ENCODE data around the gene VGF.
"Not testable (repeated sequence)": the region's sequence is repeated elsewhere in the genome, so short reads cannot be mapped to it uniquely, and the experiment has no call there.

Gene VGF

DNA sequence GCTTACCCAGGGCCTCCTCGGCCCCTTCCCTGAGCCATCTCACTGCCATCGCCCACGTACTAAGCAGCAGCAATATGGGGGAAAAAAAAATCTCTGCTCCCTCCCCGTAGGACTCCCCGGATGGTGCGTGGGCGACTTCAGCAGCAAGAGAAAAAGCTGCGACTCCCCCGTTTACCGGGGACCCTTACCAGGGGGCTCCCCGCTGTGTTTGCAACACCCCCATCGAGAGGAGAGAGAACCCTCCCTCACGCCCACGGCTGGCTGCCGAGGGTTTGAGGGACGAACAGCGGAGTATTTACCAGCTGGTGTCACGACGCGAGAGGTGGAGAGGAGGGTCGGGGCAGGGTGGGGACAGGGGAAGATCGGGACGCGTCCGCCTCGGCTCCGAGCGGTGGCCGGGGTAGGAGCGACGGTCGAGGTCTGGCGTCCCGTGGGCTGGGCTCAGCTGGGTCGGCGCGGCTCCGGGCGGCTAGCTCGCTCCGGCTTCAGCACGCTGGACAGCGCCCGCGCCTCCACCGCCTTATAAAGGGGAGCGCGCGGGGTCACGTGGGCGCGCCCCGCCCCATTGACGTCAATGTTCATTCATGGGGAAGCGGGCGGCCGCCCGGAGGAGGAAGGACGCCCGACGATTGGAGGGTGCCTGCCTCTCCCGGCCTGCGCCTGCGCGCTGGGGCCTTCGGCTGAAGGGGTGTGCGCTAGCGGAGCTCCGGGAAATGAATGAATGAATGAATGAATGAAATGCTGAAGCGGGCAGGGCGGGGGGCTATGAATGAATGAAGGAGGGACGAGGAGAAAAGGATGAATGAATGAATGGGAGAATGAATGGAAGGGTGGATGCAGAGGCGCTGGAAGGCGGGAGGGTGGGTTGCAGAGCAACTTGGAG, at the start of gene VGF:
Gene VGF, minus strand, starts transcription at position 495 of the 883 bp plus-strand sequence. CDS start 726 bp downstream, outside the sequence.
- peak; percentile 96 for DNase-seq

GRCh38 chr7:101212014-101212413, 46.6 kb upstream of the VGF start:
- DNase-seq, result no peak

- DNase-seq, result no peak
Observed at GRCh38 chr7:101211501-101211900, 46.1 kb upstream of the VGF start.

GRCh38 chr7:101210143-101210542, 44.8 kb upstream of the VGF start:
- no peak for DNase-seq

DNA sequence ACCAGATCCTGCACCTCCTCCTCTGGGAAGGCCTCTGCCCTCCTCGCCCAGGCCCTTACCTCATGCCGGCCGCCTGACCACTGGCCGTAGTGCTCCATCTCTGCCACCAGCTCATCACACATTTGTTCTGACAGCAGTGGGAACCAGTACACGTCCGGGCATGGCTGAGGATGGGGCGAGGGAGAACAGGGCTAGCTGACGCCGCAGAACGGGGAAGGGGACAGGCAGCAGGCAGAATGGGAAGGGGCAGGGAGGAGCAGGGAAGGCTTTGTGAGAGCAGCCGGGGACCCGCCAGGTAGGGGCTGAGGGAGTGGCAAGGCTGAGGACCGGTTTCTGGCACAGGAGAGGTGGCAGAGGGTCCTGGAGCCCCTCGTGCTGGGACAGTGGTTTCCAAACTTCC, 43.4 kb upstream of the VGF start:
- no peak for DNase-seq

DNA sequence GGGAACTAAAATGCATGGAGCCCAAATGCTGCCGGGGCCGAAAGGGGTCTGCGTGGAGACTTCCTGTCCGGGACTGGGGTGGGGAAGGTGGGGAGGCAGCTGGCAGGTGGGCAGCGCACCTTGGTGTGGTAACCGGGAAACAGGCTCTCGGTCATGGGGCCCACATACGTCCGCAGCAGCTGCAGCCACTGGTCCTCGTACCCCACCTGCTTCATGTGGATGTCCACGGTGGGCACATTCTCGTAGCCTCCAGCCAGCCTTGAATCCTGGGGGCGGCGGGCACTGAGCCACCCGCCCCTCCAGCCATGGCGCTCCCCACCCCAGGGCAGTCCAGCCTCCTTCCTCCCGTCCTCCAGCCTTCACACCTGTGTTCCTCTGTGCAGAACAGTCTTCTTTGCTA, 42.1 kb upstream of the VGF start:
- no peak for DNase-seq

DNA sequence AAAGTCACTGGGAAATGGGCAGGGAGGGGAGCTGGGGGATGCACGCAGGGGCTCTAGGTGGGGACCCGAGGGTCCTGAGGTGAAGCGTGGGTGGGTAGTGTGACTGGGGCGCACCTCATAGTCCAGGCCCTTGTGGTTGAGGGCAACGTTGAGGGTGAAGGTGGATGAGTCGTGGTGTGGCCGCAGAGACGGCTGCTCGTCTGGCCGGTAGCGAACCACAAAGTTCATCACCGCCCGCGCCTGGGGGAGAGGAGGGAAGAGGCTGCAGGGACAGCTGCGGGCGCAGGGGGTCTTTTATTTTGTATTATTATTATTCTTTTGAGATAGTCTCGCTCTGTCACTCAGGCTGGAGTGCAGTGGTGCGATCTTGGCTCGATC, 41.3 kb upstream of the VGF start:
- no peak for DNase-seq

GRCh38 chr7:101205901-101206664, 40.7 kb upstream of the VGF start:
- no peak for DNase-seq

GRCh38 chr7:101203740-101204738, 38.7 kb upstream of the VGF start:
- DNase-seq, result not testable (repeated sequence)

DNA sequence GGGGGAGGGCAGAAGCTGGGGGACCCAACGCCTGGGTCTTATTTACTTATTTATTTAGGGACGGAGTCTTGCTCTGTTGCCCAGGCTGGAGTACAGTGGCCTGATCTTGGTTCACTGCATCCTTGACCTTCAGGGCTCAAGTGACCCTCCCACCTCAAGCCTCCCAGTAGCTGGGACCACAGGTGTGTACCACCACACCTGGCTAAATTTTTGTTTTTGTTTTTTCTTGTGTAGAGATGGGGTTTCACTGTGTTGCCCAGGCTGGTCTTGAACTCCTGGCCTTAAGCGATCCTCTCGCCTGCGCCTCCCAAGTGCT, 37.2 kb upstream of the VGF start:
- no peak for DNase-seq

DNA sequence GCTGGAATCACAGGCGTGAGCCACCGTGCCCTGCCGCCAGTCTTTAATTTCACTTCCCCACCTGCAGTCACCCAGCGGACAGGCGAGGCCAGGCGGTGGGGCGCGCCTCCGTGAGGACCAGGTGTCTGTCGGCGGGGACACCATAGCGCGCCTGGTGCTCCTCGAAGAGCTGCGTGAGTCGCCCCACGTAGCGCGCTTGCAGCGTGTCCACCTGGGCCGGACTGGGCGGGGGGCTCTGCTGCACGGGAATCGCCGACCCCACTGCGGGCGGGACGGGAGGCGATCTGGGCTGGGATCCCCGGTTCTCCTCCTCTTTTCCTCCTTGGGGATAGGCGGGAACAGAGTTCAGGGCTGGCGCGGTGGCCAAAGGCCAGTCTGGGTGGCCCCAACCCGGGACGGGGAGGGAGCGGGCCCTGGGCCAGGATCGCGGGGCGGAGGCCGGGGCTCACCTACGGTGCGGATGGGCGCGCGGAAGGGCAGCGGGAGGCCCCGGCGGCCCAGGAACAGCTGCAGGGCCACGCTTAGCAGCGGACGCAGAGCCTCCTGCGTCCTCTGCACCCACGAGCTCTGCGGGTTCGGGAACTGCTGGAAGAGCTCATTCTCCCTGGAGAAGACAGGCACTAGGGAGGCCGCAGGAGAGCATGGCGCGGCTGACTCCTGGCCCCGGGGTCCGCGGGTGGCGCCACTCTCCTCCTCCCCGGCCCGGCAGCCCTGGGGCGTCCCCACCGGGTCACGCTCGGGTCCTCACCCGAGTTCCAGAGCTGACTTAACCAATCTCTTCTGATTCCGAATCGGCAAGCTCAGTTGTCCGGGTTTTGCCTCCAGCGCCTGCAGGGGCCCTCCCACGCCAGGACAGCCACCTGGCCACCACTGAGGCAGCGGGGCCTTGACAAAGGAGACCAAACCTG, 36.6 kb upstream of the VGF start:
- no peak for DNase-seq

DNA sequence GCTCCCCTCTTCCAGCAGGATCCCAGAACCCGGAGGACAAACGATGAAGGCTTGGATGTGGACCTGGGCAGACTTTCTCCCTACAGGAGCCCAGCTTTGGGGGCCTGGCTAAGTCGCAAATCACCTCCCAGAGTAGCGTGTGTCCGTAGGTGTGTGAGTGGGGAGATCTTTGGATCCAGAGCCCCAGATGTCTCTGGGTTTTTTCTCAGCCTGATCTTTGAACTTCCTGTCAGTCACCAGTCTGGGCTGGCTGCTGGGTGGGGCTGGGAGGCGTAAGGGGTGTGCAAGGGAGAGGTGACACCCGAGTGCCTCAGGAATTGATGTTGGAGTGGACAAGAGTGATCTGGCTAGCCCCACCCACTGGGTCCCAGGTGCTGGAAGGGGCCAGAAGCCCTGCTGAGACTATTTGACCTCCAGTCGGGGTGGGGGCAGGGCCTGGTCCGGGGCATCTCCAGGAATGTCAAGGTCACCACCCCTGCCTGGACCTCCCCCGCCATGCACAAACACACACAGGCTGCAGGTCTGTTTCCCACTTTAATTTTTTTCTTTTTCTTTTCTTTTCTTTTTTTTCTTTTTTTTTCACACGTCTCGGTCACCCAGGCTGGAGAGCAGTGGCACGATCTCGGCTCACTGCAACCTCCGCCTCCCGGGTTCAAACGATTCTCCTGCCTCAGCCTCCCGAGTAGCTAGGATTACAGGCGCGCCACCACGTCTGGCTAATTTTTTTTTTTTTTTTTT, 35.7 kb upstream of the VGF start, which contains the start of gene MOGAT3:
Gene MOGAT3, minus strand, starts transcription at position 175 of the 738 bp plus-strand sequence. CDS start 182 bp downstream, outside the sequence.
- no peak for DNase-seq

- no peak for DNase-seq
Observed at GRCh38 chr7:101200504-101200861, 35.1 kb upstream of the VGF start.

- DNase-seq, result not testable (repeated sequence)
Observed at GRCh38 chr7:101199522-101199921, 34.2 kb upstream of the VGF start.

GRCh38 chr7:101198476-101198875, 33.1 kb upstream of the VGF start:
- no peak for DNase-seq

DNA sequence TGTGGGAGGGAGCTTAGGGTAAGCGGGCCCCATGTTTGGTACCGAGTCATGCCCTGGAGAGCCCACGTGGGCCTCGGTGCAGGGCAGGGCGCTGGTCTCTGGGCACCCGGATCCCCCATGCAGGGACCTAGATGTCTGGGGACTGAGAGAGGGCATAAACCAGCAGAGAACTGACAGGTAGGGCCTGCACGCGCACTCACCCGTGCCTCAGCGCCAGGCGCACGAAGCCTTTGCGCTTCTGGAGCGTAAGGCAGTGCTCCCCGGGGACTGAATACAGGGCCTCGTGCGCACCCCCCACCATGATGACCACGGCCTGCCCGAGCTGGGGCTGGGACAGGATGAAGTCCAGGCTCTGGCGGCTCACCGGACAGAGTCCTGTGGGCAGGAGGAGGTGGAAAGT, 32.6 kb upstream of the VGF start:
- no peak for DNase-seq

- no peak for DNase-seq
Observed at GRCh38 chr7:101195884-101196283, 30.5 kb upstream of the VGF start.

- no peak for DNase-seq
Observed at GRCh38 chr7:101189109-101189508, 23.7 kb upstream of the VGF start.

DNA sequence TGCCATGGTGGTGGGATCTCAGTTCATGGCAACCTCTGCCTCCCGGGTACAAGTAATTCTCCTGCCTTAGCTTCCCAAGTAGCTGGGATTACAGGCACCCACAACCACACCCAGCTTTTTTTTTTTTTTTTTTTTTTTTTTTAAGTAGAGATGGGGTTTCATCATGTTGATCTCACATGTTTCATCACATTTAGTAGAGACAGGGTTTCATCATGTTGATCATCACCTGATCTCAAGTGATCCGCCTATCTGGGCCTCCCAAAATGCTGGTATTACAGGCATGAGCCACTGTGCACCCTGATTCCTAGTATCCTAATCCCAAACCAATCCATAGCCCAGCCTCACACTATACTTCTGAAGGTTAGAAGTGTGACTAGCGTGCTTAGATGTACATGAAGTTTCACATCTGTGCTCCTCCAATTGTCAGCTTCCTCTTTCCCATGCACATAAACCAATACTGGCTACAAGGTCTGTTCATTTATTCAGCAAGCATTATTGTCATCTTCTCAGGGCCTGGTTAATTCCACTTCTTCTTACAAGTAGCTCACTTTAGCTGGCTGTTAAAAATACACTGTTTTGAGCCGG, 21.6 kb upstream of the VGF start:
- DNase-seq, result no peak

DNA sequence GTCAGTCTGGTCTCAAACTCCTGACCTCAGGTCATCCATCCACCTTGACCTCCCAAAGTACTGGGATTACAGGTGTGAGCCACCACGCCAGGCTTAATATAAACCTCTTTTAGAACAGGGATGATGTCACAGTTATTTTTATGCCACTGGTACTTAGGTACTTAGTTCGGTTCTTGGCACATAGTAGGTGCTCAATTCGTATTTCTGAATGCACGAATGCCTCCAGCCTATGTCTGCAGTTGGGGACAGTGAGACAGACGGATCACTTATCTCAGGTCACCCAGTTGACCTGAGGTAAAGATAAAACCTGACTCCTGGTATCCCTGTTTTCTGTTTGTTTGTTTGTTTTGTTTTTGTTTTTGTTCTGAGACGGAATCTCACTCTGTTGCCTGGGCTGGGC, 20.8 kb upstream of the VGF start:
- DNase-seq, result no peak

Measured in NCI-H82 (cell line).